Measurements from ENCODE around the gene MAGED2. TPM values are rescaled to one million over a fixed set of nuclear protein-coding genes. Genes with fewer than 3 reads are reported as not detected.
"Not testable (repeated sequence)": the region's sequence is repeated elsewhere in the genome, so short reads cannot be mapped to it uniquely, and the experiment has no call there.

Gene MAGED2
- total RNA-seq, 1 donor from 2014 or later, result 71.9 TPM

DNA sequence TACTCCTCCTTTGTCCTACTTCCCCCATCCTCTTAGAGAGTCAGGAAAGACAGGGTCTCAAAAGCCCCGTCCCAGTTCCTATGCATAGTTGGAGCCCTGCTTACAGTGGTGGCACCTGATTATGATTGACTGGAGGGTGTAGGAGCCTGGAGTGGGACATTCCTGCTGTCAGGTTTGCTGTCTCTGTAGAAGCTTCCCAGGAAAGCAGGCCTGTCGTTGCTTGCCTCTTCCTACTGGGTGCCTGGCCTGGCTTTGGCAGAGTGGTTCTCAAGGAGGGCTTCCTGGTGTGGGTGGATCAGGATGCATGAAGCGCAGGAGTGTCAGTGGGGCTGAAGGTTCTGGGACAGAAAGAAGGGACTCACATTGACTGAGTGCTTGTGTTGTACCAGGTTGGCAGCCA, 4.8 kb downstream of the MAGED2 start:
- intact Hi-C loops (cut with DNase I), result no loop called here
- ATAC-seq (no peak), DNase-seq (ENCODE audit: missing footprints) (no peak)

DNA sequence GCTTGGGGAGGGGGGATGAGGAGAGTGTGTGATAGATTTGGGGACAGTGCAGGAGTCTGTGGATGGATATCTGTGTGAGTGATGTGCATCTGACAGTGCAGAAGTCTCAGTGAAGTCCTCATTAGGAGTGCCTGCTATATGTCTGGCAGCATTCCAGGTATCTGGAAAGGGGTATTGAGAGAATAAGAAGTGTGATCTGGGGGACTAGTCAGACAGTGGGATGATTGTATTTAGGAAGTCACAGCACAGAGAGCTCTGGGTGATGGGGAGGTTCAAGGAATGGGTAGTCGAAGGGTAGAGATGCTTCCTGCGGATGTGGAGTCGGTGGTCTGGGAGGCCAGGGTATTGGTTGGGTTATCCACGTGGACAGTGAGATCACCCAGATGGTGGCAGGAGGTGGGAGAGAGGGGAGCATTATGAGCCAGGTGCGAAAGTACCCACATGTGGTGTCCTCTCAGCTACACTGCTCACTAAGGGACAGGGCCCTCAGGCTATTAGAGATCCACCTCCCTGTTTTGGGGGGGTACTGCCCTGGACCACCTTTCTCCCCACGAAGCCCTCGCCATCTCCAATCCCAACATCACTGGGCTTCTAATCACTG, 9.8 kb downstream of the MAGED2 start:
- intact Hi-C loops (cut with DNase I), result no loop called here
- DNase-seq (ENCODE audit: missing footprints), result no peak
- no peak for ATAC-seq

DNA sequence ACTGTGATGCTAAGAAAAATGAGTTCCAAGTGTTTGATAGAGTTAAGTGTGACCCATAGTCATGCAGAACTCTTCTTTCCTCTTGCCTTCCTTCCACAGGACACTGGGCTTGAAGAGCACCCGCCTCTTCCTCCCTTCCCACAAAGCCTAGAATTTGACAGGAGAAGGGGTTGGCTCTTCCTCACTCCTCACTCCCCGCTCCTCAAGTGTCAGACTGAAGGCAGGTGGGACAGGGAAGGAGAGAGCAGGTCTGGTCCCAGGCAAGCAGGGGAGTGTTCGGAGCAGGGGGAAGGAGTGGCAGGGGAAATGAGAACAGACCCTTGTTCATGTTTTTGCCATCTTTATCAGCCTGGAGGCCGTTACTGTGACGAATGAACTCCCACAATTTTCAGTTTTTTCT, 10.7 kb downstream of the MAGED2 start:
- ATAC-seq (no peak), DNase-seq (ENCODE audit: missing footprints) (no peak)
- intact Hi-C loops (cut with DNase I), result no loop called here

DNA sequence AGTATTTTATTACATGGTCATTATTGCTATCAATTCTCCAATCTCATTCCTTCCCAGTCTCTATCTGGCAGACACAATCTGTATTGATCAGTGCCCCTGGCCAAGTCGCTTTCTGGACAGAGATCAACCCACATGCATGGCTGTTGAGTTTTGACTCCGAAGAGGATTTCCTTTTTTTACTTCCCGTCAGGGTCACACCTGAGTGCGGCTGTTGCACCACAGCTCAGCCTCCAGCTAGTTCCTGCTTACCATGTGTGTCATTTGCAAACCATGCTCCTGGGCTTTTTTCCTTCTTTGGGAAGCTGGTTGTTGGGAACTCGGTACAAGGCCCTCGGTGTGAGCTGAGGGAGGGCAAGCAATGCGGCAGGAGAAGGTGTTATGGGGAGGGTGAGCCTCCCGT, 11.7 kb downstream of the MAGED2 start:
- DNase-seq (ENCODE audit: missing footprints) (no peak), ATAC-seq (no peak)
- intact Hi-C loops (cut with DNase I), result no loop called here

DNA sequence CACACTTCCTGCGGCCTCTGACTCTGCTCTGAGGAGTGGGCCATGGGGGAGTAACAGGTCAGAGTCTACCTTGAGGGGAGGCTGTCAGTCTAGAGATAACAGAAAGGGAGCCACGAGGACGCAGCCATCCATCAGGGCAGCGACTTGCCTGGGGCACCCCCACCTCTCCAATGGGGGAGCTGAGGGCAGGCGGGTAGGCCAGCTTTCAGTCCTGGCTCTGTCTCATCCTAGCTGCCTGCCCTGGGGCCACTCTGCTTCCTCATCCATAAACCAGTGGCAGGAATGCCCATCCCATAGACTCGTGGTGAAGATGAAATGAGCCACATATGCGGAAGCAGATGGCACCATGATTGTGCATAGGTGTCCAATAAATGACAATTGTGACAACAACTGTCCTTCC, 13.2 kb downstream of the MAGED2 start:
- ATAC-seq, result no peak
- intact Hi-C loops (cut with DNase I), result no loop called here
- no peak for DNase-seq (ENCODE audit: missing footprints)

DNA sequence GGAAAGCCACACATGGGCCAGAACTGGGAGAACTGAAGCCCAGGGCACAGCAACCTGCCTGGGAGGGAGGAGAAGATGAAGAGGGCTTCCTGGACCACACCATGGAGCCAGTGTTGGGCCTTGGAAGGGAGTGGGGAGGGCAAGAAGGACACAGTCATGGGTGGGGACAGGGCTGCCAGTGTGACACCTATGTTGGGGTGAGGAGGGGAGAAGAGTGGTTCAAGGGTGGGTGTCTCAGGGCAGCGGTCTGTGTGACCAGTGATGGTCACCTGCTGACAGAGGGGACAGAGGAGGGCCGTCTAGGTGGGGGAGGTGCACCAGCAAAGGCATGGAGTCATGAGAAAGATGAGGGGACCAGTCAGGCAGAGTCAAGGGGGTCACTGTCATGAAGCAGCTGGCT, 13.8 kb downstream of the MAGED2 start:
- intact Hi-C loops (cut with DNase I), result no loop called here
- ATAC-seq, result no peak
- DNase-seq (ENCODE audit: missing footprints), result no peak

DNA sequence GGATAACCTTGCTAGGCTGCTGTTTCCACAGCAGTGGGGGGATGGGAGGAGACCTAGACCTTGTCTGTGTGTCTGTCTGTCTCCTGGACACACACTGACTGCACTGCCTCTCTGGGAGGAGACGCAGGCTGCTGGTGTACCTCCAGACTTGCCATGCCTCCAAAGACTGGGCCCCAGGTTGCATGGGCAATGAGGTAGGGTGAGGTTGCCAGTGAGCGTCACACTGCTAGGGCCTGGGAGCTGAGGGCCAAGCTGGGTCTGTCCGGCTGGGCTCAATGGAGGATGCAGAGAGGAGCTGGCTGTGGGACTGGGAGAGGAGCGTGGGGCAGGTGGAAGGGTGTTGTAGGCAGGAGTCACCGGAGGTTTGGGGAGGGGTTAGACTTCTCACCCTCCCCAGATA, 16.6 kb downstream of the MAGED2 start:
- DNase-seq (ENCODE audit: missing footprints) (no peak), ATAC-seq (no peak)
- intact Hi-C loops (cut with DNase I), result no loop called here

DNA sequence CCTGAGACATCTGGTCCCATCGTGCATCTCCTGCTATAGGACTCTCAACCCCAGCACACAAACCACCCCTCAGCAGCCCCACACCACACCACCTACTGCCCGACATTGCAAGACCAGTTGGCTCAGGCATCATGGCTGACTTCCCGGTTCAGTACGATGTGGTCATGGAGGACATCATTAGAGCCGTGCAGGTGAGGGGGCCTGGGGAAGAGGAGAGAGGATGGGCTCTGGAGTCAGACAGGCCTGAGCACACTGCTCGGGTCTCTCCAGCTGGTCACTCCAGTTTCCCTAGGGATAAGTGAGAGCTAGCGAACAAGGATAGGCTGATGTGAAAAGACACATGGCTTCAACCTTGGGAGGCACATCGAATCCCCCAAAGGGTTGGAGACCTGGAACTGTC, 17.2 kb downstream of the MAGED2 start:
- ATAC-seq, result no peak
- intact Hi-C loops (cut with DNase I), result no loop called here

DNA sequence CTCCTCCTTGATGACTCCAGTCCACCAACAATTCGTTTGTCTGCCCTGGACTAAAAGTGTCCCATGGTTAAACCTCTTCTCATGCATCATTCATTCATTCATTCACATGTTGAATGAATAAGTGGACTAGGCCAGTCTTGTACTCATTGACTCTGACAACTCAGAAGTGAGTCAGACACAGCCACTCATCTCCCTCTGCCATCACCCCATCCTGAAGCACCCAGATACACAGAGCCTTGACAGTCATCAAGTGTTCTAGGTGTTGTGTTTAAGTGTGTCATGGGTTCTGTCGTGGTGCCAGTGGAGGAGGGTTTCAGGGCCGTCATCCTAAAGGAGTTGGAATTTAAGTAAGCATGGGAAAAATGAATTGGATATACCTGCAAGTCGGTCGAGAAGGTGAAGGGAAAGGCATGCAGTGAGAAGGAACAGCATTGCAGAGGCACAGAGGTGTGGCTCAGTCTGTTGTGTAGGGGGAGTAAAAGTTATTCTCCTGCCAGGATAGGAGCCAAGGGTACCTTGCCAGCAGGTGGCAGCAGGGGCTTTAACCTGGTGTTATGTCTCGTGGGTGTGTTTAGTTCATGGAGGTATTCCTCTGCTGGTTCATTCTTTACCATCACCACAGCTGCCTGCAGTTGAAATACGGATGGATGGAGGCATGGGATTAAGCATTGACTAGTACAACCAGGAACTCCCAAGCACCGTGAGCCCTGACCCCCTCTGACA, 18.3 kb downstream of the MAGED2 start:
- ATAC-seq (no peak), DNase-seq (ENCODE audit: missing footprints) (no peak)
- intact Hi-C loops (cut with DNase I), result no loop called here

More for the DNA sequence above, 17.2 kb downstream of the MAGED2 start:
- DNase-seq (ENCODE audit: missing footprints), result no peak

DNA sequence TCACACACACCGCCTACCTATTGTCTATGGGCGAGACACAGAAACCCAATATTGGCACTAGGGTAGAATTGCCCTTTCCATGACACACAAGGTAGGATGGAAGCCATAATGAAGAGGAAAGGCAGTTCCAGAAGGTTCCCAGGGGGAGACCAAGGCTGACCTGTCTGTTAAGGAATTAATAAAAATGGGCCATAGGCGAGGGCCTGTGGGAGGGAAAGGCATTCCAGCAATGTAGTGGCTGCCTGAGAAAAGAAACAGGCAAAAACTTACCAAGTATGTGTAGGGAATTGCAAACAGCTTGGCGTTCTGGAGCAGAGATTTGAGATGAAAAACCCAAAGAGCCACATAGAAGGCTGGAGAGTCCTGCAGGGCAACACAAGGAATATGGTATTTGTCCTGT, 19.1 kb downstream of the MAGED2 start:
- no peak for DNase-seq (ENCODE audit: missing footprints)
- no peak for ATAC-seq
- intact Hi-C loops (cut with DNase I), result no loop called here

DNA sequence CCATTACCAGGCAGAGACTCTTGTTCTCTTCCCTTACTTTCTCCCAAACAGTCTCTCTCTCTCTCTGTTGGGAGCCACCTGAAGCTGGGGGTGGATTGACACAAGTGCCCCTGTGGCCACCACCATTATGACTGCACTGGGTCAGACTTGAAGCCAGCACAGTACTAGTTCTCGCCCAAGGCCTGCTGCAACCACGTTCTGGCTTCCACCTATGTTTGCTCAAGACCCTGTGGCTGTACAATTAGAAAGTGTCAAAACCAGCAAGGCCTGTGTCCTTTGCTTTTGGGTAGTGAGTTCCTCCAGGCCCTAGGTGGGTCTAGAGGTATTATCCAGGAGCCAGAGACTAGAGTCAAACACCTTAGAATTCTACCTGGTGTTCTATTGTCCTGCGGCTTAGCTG, 31.0 kb downstream of the MAGED2 start:
- no peak for ATAC-seq
- intact Hi-C loops (cut with DNase I), result no loop called here
- DNase-seq (ENCODE audit: missing footprints), result no peak

DNA sequence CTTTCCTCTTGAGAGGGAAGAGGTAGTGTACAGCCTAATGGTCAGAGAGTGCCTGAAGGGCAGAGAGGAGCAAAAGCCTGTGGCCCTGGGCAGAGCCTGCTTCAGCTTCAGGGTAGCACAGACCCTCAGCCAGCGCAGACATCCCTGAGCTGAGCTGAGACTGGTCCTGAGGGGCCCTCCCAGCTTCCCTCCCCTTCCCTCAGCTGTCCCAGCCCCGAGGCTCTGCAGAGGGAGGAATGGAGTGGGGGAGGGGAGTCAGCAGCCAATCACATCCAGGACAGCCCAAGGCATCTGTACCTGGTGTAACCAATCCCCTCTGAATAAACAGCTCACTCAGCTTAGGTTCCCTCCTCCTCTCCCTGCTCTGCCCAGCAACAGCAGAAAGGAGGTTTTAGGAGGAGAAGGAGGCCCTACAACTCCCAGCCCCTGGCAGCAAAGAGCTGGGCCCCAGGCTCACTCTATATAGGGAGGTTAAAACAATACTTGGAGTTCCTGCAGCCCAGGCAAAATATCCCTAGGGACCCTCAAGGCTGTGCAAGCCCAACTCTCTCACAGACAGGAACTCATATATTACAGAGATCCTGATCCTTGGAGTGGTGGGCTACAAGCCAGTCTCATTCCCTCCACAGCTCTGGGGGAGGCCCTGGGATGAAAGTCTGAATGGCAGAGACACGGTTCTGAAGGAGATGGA, 33.8 kb downstream of the MAGED2 start:
- DNase-seq (ENCODE audit: missing footprints); ATAC-seq: not testable (repeated sequence)

DNA sequence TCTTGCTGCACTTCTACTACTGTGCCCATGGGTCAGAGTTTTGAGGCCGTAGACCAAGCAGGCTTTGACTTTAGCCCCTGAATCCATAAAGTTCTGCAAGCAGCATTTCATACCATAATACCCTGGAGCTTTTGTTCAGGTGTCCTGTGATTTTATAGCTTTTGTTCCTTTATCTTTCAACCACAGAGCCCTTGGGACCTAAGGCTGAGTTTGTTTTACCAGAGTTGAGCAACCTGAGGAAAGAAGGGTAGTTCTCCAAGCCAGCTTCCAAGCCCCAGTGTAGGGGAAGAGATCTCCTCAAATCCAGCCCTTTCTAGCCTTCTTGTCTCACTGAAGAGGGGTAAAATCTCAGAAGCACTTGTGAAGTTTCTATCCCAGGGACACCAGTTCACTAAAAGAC, 35.1 kb downstream of the MAGED2 start:
- intact Hi-C loops (cut with DNase I), result no loop called here
- DNase-seq (ENCODE audit: missing footprints), result no peak
- ATAC-seq, result no peak

More for the DNA sequence above, 33.8 kb downstream of the MAGED2 start:
- intact Hi-C loops (cut with DNase I), result not testable (repeated sequence)

DNA sequence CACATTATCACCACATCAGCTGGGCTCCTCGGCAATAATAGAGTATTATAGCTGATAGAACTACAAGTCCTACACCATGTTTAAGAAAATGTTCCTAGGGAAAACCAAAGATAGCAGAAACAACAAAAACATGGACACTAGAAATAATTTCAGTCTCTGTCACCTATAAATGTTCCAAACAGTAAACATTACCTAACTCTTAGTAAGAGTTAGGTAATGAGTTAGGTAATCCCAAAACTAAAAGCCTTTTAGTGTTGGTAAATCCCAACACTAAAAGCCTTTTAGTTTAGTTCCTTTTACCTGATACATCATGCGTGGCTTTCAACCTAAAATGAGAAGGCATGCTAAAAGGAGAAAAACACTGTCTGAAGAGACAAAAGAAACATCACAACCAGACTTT, 35.5 kb downstream of the MAGED2 start:
- intact Hi-C loops (cut with DNase I), result no loop called here

DNA sequence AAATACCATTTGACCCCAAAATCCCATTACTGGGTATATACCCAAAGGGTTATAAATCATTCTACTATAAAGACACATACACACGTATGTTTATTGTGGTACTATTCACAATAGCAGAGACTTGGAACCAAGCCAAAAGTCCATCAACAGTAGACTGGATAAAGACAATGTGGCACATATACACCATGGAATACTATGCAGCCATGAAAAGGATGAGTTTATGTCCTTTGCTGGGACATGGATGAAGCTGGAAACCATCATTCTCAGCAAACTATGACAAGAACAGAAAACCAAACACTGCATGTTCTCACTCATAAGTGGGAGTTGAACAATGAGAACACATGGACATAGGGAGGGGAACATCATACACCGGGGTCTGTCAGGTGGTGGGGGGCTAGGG, 40.2 kb downstream of the MAGED2 start:
- ATAC-seq; intact Hi-C loops (cut with DNase I); DNase-seq (ENCODE audit: missing footprints): not testable (repeated sequence)

More for the DNA sequence above, 35.5 kb downstream of the MAGED2 start:
- ATAC-seq (no peak), DNase-seq (ENCODE audit: missing footprints) (no peak)

DNA sequence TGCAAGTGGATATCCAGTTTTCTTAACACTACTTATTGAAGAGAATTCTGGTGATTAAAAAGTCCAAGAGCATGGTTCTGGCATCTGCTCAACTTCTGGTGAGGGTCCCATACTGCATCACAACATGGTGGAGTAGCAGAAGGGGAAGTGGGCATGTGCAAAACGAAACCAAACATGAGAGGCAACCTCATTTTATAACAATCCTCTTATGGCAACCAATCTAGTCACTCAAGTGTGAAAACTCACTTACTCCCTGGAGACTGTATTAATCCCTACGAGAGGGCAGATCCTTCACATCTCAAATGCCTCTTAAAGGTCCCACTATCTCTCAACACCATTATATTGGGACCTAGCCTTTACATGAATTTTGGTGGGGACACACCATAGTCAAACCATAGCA, 57.7 kb downstream of the MAGED2 start:
- ATAC-seq, result no peak
- DNase-seq (ENCODE audit: missing footprints), result no peak
- intact Hi-C loops (cut with DNase I), result no loop called here
